OCI-LY3 (cell line): ENCODE results near the gene LTBP2.

Experiments used
- EZH2phosphoT487 ChIP-seq: fragments of 200-600 bp; shearing (Covaris generic); IDR thresholded peaks from 2 replicates; pipeline ENCODE4 v1.6.1; 2018; ENCODE audit warnings: antibody characterized with exemption, mixed run types, low read depth
- TF ChIP-seq, protein P1 (sequence below): fragments of 200-600, 300-600 bp; sonication (generic); IDR thresholded peaks from 2 replicates; pipeline ENCODE4 v1.5.1; 2014; ENCODE audit warnings: antibody characterized with exemption, low read length, low read depth

DNA sequence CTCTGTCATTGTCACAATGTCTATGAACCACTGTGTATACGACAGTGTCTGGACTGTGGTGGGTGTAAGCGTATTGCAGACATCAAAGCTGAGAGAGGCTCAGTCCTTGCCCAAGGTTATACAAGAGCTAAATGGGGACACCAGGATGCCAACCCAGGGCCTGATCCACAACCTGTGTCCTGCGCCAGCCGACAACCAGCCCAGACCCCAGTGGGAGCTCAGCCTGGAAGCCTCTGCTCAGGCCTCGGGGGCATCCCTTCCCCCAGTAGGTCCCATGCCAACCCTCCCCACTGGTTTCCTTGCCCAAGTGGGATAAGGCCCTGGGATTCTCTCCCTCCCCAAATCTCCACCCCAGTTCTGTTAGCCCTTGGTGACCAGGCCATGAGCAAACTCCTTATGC lies 54.3 kb downstream of the LTBP2 start:
- TF ChIP-seq, protein P1, sequence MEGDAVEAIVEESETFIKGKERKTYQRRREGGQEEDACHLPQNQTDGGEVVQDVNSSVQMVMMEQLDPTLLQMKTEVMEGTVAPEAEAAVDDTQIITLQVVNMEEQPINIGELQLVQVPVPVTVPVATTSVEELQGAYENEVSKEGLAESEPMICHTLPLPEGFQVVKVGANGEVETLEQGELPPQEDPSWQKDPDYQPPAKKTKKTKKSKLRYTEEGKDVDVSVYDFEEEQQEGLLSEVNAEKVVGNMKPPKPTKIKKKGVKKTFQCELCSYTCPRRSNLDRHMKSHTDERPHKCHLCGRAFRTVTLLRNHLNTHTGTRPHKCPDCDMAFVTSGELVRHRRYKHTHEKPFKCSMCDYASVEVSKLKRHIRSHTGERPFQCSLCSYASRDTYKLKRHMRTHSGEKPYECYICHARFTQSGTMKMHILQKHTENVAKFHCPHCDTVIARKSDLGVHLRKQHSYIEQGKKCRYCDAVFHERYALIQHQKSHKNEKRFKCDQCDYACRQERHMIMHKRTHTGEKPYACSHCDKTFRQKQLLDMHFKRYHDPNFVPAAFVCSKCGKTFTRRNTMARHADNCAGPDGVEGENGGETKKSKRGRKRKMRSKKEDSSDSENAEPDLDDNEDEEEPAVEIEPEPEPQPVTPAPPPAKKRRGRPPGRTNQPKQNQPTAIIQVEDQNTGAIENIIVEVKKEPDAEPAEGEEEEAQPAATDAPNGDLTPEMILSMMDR: no peak
- no peak for TF ChIP-seq EZH2phosphoT487
